ENCODE data around the gene WAS.
"Not testable (repeated sequence)": the region's sequence is repeated elsewhere in the genome, so short reads cannot be mapped to it uniquely, and the experiment has no call there.

Gene WAS

GRCh38 chrX:48683411-48683982 lies at the start of gene WAS:
WAS (plus strand) TSS chrX:48683799; CDS start chrX:48683854, 55 bp downstream.
- peak; percentile 64 to 69 for DNase-seq

- DNase-seq, result no peak
Measured at GRCh38 chrX:48636301-48636700, 47.3 kb upstream of the WAS start.

DNA sequence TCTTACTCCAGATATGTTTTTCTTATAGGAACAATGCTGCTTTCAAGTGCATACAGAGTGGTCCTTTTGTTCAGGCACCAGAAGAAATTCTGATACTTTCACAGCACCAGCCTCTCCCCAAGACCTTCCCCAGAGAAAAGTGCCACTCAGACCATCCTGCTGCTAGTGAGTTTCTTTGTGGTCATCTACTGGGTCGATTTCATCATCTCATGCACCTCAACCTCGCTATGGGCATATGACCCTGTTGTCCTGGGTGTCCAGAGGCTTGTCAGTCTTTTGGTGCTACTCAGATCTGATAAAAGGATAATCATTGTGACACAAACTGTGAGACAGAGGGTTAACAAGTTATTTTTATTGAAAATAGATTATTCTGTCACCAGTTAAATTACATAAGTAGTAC lies 46.8 kb upstream of the WAS start:
- no peak for DNase-seq

DNA sequence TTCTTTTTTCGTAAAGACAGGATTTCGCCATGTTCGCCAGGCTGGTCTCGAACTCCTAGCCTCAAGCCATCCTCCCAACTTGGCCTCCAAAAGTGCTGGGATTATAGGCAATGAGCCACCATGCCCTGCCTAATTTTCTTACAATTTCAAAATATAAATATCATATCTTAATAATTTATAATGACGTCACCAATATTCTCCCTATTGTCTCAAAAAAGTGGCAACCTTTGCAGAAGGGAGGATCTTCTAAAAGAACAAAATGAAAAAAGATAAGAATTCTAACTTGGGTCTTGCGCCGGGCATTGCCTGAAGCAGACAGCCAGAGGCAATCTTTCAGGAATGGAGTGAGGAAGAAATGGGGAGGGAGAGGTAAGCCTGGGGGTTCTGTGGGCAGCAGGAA lies 37.9 kb upstream of the WAS start:
- DNase-seq, result no peak

- DNase-seq, result peak; percentile 40 to 58
Measured at GRCh38 chrX:48648336-48648751, 35.3 kb upstream of the WAS start.

DNA sequence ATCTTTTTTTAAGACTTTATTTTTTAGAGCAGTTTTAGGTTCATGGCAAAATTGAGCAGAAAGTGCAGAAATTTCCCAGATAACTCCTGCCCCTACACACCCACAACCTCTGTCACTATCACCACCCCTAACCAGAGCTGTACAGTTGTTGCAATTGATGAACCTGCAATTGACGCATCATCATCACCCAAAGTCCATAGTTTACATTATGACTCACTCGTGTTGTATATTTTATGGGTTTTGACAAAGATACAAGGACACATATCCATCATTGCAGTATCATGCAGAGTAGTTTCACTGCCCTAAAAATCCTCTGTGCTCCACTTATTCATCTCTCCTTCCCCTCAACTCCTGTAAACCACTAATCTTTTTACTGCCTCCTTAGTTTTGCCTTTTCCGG lies 34.5 kb upstream of the WAS start:
- no peak for DNase-seq

DNA sequence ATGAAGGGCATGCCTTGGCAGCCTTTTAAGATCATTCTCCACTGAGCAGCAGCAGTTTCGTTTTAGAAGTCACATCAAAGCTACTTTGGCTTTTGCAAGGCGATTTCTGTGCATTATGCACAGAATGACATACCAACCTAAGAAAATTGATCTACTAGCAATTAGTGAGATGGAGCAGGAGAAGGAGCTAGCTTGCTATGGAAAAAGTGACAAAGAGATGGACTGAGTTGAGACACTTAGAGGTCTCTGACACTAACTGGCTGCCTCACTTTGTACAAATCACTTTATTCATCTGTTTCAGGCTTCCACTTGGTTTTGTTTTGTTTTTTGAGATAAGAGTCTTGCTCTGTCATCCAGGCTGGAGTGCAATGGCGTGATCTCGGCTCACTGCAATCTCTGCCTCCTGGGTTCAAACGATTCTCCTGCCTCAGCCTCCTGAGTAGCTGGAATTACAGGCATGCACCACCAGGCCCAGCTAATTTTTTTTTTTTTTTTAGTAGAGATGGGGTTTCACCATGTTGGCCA lies 31.5 kb upstream of the WAS start:
- DNase-seq, result not testable (repeated sequence)

DNA sequence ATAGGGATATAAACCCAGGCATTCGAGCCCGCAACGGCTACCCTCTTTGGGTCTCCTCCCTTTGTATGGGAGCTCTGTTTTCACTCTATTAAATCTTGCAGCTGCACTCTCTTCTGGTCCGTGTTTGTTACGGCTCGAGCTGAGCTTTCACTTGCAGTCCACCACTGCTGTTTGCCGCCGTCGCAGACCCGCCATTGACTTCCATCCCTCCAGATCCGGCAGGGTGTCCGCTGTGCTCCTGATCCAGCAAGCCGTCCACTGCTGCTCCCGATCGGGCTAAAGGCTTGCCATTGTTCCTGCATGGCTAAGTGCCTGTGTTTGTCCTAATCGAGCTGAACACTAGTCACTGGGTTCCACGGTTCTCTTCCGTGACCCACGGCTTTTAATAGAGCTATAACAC lies 28.9 kb upstream of the WAS start:
- not testable (repeated sequence) for DNase-seq

GRCh38 chrX:48659686-48660085 lies 23.9 kb upstream of the WAS start:
- DNase-seq, result not testable (repeated sequence)

- no peak for DNase-seq
Measured at GRCh38 chrX:48663241-48663640, 20.4 kb upstream of the WAS start.

DNA sequence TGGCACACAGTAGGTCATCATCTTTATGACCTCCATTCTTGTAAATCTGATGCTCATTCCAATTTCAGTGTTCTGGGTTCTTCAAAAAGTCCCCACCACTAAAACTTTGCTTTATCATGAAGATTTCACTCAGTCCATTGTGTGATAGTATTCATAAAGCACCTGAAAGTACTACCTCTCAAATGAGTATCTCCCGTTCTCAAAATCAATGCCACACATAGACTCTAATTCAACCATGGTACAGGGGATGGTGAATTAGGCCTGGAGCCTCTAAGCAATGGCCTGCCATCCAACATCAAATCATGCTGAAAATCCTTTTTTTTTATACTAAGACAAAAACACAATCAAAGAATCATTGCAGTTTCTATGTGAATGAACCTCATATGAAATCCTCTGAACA lies 19.4 kb upstream of the WAS start:
- no peak for DNase-seq

- DNase-seq, result no peak
Measured at GRCh38 chrX:48665991-48666390, 17.6 kb upstream of the WAS start.

DNA sequence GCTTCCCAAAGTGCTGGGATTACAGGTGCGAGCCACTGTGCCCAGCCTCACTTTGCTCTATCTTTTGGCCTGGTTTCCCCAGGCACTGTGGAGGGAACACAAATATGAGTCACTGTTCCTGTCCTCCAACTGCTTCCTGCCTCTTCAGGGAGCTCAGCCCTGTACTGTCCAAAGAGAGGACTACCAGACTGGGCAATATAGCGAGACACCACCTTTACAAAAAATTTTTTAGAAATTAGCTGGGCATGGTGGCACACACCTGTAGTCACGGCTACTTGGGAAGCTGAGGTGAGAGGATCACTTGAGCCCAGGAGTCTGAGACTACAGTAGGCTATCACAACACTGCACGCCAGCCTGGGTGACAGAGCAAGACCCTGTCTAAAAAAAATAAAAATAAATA lies 16.9 kb upstream of the WAS start:
- no peak for DNase-seq

DNA sequence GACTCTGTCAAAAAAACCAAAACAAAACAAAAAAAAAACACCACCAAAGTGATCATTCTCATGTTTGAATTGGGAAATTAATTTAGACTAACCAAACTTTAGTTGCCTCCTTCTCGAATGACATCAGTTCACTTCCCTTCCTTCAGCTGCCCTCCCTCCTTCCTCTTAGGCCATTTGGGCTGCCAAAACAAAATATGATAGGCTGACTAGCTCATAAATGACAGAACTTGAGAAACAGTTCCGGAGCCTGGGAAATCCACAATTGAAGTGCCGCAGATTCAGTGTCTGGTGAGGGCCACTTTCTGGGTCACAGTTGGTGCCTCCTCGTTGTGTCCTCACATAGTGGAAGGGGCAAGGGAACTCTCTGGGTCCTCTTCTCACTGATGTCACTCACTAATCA lies 16.1 kb upstream of the WAS start:
- DNase-seq, result peak in 1 of 2 donors; percentile 42

- not testable (repeated sequence) for DNase-seq
Measured at GRCh38 chrX:48668187-48668586, 15.4 kb upstream of the WAS start.

GRCh38 chrX:48676106-48676892 lies 7.3 kb upstream of the WAS start:
- DNase-seq, result peak; percentile 93

DNA sequence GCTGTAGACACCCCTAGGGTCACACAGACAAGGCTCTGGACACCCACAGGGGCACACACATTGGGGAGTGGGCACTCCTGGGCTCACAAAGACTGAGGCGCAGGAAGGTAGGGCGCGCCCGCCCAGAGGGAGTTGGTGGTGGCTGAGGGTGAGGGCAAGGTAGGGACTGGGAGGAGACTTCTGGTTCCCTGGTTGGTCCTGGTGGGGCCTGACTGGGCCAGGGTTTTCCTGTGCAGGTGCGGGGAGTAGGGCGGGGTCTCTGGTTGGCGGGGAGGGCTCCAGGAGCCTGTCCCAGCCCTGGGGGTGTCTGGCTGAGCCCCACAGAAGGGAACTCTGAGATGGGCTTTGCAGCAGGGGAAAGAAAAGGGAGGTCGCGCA lies 6.7 kb upstream of the WAS start:
- peak; percentile 7 to 21 for DNase-seq

DNA sequence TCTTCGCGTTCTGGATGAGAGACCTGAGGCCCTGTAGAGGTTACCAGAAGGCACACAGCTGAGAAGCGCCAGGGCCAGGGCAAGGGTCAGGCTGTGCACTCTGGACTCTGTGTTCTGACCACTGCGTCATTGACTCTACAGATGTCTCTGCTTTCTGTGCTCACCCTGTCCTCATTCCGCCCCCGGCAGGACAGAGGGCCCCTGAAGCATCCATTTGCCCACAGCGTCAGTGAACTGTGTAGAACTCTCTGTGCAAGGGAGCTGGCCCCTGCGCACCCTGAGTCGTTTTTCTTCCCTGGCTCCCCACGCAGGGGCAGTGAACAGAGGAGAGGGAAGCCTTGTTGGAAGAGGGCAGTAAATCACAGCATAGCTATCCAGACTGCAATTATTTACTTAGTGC lies 6.1 kb upstream of the WAS start:
- DNase-seq, result no peak

DNA sequence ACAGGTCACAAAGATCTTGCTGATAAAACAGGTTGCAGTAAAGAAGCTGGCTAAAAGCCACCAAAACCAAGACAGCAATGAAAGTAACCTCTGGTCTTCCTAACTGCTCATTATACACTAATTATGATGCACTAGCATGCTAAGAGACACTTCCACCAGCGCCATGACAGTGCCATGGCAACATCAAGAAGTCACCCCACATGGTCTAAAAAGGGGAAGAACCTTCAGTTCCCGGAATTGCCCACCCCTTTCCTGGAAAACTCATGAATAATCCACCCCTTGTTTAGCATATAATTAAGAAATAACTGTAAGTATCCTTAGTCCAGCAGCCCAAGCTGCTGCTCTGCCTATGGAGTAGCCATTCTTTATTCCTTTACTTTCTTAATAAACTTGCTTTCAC lies 3.1 kb upstream of the WAS start:
- peak in 1 of 2 donors; percentile 54 for DNase-seq

DNA sequence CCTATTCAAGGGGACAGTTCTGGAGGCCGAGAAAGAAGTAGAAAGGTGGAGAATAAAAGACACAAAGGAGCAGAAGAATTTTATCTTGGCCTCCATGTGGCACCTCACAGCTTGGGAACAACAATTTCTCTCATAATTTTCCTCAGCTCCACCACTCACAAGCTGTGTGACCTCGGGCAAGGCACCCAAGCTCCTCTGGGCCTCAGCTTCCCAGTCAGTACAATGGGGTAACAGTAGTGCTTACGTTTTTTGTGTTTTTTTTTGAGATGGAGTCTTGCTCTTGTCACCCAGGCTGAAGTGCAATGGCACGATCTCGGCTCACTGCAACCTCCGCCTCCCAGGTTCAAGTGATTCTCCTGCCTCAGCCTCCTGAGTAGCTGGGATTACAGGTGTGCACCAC lies 2.7 kb upstream of the WAS start:
- DNase-seq, result not testable (repeated sequence)

GRCh38 chrX:48681539-48682183 lies 1.9 kb upstream of the WAS start:
- DNase-seq, result no peak

- DNase-seq, result peak in 1 of 2 donors; percentile 59
Measured at GRCh38 chrX:48682795-48683194, 804 bp upstream of the WAS start.

GRCh38 chrX:48684134-48684533 lies 535 bp downstream of the WAS start:
- no peak for DNase-seq

DNA sequence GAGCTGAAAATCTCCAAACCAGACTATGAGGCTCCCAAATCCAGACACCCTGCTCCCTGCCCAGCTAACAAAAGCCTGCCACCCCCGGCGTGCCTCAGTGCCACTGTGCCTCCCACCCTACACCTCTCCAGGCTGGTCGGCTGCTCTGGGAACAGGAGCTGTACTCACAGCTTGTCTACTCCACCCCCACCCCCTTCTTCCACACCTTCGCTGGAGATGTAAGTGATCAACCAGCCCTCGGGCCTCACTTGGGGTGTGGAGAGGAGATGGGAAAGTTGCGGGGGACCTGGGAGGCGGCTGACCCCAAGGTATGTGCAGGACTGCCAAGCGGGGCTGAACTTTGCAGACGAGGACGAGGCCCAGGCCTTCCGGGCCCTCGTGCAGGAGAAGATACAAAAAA lies 1.8 kb downstream of the WAS start:
- DNase-seq, result no peak

All from CD4-positive, alpha-beta T cell treated with Interleukin-1 beta for 1 hour (primary cell).